ENCODE results near the gene DPM3.

DNA sequence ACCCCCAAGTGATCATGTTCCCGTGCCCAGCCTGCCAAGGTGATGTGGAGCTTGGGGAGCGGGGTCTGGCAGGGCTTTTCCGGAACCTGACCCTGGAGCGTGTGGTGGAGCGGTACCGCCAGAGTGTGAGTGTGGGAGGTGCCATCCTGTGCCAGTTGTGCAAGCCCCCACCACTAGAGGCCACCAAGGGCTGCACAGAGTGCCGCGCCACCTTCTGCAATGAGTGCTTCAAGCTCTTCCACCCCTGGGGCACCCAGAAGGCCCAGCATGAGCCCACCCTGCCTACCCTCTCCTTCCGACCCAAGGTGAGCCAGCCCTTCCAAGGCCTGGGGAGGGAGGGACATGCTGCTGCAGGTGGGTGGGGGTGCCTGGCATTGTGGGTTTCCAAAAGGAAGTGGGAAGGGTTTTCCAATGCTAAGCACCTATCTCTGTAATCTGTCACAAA lies 35.6 kb upstream of the DPM3 start:
- TF ChIP-seq EZH2 (IDR thresholded peaks at IDR 0.05; ENCODE audit: low read depth, unreplicated experiment) (no peak), JUNB (IDR thresholded peaks at IDR 0.05; ENCODE audit: unreplicated experiment) (no peak), CTCF (conservative IDR thresholded peaks at IDR 0.05; ENCODE audit: low read depth in 2 of 2) (peak in 1 of 2 experiments; percentile 32; a peak in 1 of 4 replicates), CREB1 (CRISPR knock-in tag; IDR thresholded peaks at IDR 0.05; ENCODE audit: low read depth) (no peak)
- TF ChIP-seq, protein P1, sequence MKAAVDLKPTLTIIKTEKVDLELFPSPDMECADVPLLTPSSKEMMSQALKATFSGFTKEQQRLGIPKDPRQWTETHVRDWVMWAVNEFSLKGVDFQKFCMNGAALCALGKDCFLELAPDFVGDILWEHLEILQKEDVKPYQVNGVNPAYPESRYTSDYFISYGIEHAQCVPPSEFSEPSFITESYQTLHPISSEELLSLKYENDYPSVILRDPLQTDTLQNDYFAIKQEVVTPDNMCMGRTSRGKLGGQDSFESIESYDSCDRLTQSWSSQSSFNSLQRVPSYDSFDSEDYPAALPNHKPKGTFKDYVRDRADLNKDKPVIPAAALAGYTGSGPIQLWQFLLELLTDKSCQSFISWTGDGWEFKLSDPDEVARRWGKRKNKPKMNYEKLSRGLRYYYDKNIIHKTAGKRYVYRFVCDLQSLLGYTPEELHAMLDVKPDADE (IDR thresholded peaks at IDR 0.05) = no peak
- TF ChIP-seq, protein P2, sequence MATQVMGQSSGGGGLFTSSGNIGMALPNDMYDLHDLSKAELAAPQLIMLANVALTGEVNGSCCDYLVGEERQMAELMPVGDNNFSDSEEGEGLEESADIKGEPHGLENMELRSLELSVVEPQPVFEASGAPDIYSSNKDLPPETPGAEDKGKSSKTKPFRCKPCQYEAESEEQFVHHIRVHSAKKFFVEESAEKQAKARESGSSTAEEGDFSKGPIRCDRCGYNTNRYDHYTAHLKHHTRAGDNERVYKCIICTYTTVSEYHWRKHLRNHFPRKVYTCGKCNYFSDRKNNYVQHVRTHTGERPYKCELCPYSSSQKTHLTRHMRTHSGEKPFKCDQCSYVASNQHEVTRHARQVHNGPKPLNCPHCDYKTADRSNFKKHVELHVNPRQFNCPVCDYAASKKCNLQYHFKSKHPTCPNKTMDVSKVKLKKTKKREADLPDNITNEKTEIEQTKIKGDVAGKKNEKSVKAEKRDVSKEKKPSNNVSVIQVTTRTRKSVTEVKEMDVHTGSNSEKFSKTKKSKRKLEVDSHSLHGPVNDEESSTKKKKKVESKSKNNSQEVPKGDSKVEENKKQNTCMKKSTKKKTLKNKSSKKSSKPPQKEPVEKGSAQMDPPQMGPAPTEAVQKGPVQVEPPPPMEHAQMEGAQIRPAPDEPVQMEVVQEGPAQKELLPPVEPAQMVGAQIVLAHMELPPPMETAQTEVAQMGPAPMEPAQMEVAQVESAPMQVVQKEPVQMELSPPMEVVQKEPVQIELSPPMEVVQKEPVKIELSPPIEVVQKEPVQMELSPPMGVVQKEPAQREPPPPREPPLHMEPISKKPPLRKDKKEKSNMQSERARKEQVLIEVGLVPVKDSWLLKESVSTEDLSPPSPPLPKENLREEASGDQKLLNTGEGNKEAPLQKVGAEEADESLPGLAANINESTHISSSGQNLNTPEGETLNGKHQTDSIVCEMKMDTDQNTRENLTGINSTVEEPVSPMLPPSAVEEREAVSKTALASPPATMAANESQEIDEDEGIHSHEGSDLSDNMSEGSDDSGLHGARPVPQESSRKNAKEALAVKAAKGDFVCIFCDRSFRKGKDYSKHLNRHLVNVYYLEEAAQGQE (IDR thresholded peaks at IDR 0.05; ENCODE audit: unreplicated experiment) = no peak
